Progenitor cell of endocrine pancreas (in vitro differentiated cells): ENCODE results near the gene ACOD1. TPM values are rescaled to one million over a fixed set of nuclear protein-coding genes. Genes with fewer than 3 reads are reported as not detected.
"Not testable (repeated sequence)": the region's sequence is repeated elsewhere in the genome, so short reads cannot be mapped to it uniquely, and the experiment has no call there.

Source experiments
- DNase-seq: peaks from one replicate; pipeline ENCODE4 v3.0.0; 2021; ENCODE audit warnings: low spot score; ENCODE audit not compliant: unreplicated experiment
- H3K27ac Mint-ChIP-seq: 2 replicates; pipeline ENCODE4 v1.8.0; 2021; ENCODE audit warnings: mild to moderate bottlenecking, moderate library complexity, mixed read lengths
- H3K27me3 Mint-ChIP-seq: 2 replicates; pipeline ENCODE4 v1.8.0; 2021; ENCODE audit warnings: mixed read lengths
- H3K36me3 Mint-ChIP-seq: 2 replicates; pipeline ENCODE4 v1.8.0; 2022; ENCODE audit warnings: mixed read lengths; ENCODE audit not compliant: insufficient read depth
- H3K4me1 Mint-ChIP-seq: 2 replicates; pipeline ENCODE4 v1.8.0; 2021; ENCODE audit warnings: low read depth, mixed read lengths
- H3K4me3 Mint-ChIP-seq: 2 replicates; pipeline ENCODE4 v1.8.0; 2021; ENCODE audit warnings: low read depth, mild to moderate bottlenecking, moderate library complexity, mixed read lengths
- H3K9me3 Mint-ChIP-seq: 2 replicates; pipeline ENCODE4 v1.8.0; 2021; ENCODE audit warnings: low read depth, mixed read lengths
- long read RNA-seq: library from polyadenylated mRNA; unstranded; transcript quantifications from one replicate; pipeline ENCODE4 v2.0.0, GENCODE V29; 2020
- total RNA-seq: library from RNA; stranded (reverse); gene quantifications from 2 replicates; pipeline ENCODE4 v1.2.1, GENCODE V29; 2021
- TF ChIP-seq, protein P1 (sequence below): fragments of 200-600 bp; sonication (generic); IDR thresholded peaks from one replicate; pipeline ENCODE4 v1.5.0; 2021; ENCODE audit warnings: antibody characterized with exemption, mild to moderate bottlenecking; ENCODE audit not compliant: unreplicated experiment

ACOD1 gene
- total RNA-seq, result not detected in 2 replicates
- long read RNA-seq, result 0 reads

DNA sequence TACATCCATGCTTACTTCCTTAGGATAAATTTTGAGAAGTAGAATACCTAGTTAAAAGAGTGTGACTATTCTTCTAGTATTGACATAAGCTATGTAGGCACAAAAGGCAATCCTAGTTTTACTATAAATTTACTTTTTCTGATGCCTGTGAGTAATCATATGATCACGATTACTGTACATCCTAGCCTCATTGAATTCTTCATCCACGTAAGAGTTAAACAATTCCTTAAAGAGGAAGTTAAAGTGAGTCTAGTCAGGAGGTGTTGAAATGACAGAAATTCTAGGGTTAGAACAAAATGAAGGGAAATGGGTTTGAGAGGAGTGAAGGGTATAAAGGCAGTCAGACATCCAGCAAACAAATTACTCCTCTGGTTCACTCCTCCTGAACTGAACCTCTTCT, at the start of gene ACOD1:
Gene ACOD1, plus strand, starts transcription at position 363 of the 400 bp plus-strand sequence. CDS start 48 bp downstream, outside the sequence.
- Mint-ChIP-seq H3K36me3 (no peaks in the 10 kb centered on the region), H3K9me3 (no peaks in the 10 kb centered on the region), H3K4me3 (no peak within 1 kb of the TSS), H3K4me1 (no peaks in the 10 kb centered on the region), H3K27ac (no peak within 1 kb of the TSS), H3K27me3 (peaks cover 5% of the 10 kb centered on the region)
- TF ChIP-seq, protein P1, sequence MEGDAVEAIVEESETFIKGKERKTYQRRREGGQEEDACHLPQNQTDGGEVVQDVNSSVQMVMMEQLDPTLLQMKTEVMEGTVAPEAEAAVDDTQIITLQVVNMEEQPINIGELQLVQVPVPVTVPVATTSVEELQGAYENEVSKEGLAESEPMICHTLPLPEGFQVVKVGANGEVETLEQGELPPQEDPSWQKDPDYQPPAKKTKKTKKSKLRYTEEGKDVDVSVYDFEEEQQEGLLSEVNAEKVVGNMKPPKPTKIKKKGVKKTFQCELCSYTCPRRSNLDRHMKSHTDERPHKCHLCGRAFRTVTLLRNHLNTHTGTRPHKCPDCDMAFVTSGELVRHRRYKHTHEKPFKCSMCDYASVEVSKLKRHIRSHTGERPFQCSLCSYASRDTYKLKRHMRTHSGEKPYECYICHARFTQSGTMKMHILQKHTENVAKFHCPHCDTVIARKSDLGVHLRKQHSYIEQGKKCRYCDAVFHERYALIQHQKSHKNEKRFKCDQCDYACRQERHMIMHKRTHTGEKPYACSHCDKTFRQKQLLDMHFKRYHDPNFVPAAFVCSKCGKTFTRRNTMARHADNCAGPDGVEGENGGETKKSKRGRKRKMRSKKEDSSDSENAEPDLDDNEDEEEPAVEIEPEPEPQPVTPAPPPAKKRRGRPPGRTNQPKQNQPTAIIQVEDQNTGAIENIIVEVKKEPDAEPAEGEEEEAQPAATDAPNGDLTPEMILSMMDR, result no peak
- no peak for DNase-seq

GRCh38 chr13:76899066-76899465, 49.2 kb upstream of the ACOD1 start:
- H3K36me3 Mint-ChIP-seq, H3K4me3 Mint-ChIP-seq, H3K27me3 Mint-ChIP-seq, H3K9me3 Mint-ChIP-seq, DNase-seq, H3K27ac Mint-ChIP-seq: not testable (repeated sequence)
- H3K4me1 Mint-ChIP-seq, result peaks cover 15% of the 10 kb centered on the region

- H3K27ac Mint-ChIP-seq, result no peak overlapping the region
Measured at GRCh38 chr13:76903544-76904162, 44.7 kb upstream of the ACOD1 start.

DNA sequence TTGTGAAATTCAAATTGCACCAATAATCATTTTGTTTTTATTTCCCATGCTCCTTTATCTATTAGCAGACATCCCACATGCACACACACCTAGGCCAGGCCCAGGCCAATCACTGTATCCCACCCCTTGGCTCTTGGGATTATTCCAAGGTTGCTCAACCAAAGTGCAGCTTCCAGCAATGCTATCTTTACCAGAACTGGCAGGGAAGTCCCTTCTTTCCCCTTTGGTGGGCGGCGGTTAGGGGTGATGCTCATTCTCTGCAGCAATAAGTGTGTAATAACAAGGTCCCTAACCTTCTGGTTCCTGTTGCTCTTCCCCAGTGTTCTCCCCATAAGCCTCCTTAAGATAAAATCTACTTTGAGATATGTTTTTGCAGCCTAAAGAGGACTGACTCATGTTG, 43.8 kb upstream of the ACOD1 start:
- Mint-ChIP-seq H3K4me1 (peaks cover 15% of the 10 kb centered on the region), H3K27ac (no peak overlapping the region), H3K36me3 (no peaks in the 10 kb centered on the region), H3K4me3 (no peak overlapping the region), H3K9me3 (no peaks in the 10 kb centered on the region), H3K27me3 (peaks cover 26% of the 10 kb centered on the region)
- DNase-seq, result no peak
- TF ChIP-seq, protein P1, result no peak

More at GRCh38 chr13:76903544-76904162, 44.7 kb upstream of the ACOD1 start:
- H3K9me3 Mint-ChIP-seq, result peaks cover 7% of the 10 kb centered on the region
- no peak overlapping the region for H3K4me3 Mint-ChIP-seq
- H3K27me3 Mint-ChIP-seq, result peaks cover 21% of the 10 kb centered on the region
- TF ChIP-seq, protein P1, result peak; percentile 98
- H3K36me3 Mint-ChIP-seq, result peaks cover 3% of the 10 kb centered on the region
- DNase-seq, result peak; percentile 50
- peaks cover 15% of the 10 kb centered on the region for H3K4me1 Mint-ChIP-seq

GRCh38 chr13:76912476-76912875, 35.8 kb upstream of the ACOD1 start:
- no peak for DNase-seq
- Mint-ChIP-seq H3K9me3 (peaks cover 3% of the 10 kb centered on the region), H3K27me3 (peaks cover 15% of the 10 kb centered on the region), H3K4me1 (no peaks in the 10 kb centered on the region), H3K27ac (no peak overlapping the region), H3K4me3 (no peak overlapping the region), H3K36me3 (no peaks in the 10 kb centered on the region)
- TF ChIP-seq, protein P1, result no peak

- TF ChIP-seq, protein P1, result no peak
- no peaks in the 10 kb centered on the region for H3K36me3 Mint-ChIP-seq
- no peak overlapping the region for H3K27ac Mint-ChIP-seq
- H3K4me3 Mint-ChIP-seq, result no peak overlapping the region
- H3K4me1 Mint-ChIP-seq, result no peaks in the 10 kb centered on the region
- DNase-seq, result no peak
- H3K27me3 Mint-ChIP-seq, result peaks cover 10% of the 10 kb centered on the region
- peaks cover 9% of the 10 kb centered on the region for H3K9me3 Mint-ChIP-seq
Measured at GRCh38 chr13:76913898-76914297, 34.4 kb upstream of the ACOD1 start.
